Measurements from ENCODE around the gene TCERG1.

The TCERG1 gene

DNA sequence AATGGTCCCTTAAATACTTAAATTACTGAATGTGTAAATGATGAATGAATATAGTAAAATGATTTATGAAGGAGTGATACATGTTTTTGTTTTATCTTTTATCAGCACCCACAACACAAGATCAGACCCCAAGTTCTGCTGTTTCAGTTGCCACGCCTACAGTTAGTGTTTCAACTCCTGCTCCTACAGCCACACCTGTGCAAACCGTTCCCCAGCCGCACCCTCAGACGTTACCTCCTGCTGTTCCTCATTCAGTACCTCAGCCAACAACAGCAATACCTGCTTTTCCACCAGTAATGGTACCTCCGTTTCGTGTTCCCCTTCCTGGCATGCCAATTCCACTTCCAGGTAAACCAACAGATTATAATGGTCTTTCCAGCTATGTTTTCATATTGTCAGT is 16.3 kb downstream of the TCERG1 start:
- TF ChIP-seq, protein P1, sequence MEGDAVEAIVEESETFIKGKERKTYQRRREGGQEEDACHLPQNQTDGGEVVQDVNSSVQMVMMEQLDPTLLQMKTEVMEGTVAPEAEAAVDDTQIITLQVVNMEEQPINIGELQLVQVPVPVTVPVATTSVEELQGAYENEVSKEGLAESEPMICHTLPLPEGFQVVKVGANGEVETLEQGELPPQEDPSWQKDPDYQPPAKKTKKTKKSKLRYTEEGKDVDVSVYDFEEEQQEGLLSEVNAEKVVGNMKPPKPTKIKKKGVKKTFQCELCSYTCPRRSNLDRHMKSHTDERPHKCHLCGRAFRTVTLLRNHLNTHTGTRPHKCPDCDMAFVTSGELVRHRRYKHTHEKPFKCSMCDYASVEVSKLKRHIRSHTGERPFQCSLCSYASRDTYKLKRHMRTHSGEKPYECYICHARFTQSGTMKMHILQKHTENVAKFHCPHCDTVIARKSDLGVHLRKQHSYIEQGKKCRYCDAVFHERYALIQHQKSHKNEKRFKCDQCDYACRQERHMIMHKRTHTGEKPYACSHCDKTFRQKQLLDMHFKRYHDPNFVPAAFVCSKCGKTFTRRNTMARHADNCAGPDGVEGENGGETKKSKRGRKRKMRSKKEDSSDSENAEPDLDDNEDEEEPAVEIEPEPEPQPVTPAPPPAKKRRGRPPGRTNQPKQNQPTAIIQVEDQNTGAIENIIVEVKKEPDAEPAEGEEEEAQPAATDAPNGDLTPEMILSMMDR (IDR thresholded peaks at IDR 0.05; ENCODE audit: control extremely low read depth, extremely low read depth, low read depth, missing control alignments) = no peak
- POLR2A ChIA-PET = no interaction called here
- CTCF ChIA-PET = interaction anchor here (1.1 to 2.0 kb wide), 2 partner anchors 11 to 15 kb away, joined by 3 to 5 read pairs; no protein-coding TSS in a partner anchor
- DNase-seq (ENCODE audit: extremely low spot score) = no peak

DNA sequence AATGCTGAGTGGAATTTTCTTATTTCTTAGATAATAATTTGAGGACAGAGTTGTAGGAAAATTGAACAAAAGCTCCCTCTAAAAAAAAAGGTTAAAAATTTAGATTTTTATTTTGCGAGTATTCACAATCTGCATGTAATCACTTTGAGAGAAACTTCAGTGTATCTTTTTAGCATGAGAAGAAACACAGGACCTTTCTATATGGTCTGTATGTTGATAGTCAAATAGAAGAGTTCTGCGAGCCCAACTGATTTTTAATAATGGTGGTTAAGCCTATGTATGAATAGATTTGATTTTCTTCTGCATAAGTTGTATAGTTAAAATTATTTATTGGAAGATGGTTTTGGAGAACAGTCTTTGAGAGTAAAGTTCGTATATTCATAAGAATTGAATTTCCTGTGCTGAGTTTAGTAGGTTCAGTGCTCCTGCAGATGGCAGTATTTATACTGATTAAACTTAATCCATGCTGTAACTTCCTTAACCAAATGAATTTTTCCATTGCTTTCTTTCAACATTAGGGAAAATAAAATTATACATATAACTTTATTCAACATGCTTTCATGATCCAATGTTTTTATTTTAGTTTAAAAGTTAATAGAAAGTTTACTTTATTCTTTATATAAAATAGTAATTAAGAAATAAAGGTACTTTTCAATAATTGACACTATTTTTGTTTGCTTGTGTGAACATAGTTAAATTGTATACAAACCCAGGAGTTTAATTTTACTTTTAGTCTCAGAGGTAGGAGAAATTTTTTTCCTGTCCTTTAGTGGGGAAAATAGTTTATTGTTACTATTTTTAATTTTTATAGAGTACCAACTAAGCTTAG is 19.6 kb downstream of the TCERG1 start:
- ChIA-PET CTCF (interaction anchor here (0.8 to 1.1 kb wide), 4 partner anchors 8 to 27 kb away, joined by 3 to 4 read pairs (median 3); no protein-coding TSS in a partner anchor), POLR2A (no interaction called here)
- no peak for DNase-seq (ENCODE audit: extremely low spot score)
- TF ChIP-seq, protein P1 (IDR thresholded peaks at IDR 0.05; ENCODE audit: control extremely low read depth, extremely low read depth, low read depth, missing control alignments) = peak; percentile 26

DNA sequence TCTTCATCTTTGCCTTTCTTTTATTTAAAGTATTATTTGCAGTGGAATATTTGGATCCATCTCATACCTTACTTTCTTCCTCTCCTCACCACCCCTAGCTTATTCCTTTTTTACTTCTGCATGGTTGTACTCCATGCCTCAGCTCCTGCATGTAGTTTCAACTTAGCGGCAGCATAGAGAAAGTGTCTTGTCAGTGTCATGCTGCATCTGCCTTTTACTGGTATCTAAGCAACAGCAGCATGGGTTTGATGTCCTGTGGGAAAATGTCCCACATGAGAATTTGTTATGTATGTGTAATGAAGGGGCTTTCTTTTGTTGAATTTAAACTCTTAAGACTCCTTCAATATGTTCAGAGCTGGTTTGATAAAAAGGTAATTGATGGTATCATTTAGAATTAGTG is 20.6 kb downstream of the TCERG1 start:
- POLR2A ChIA-PET = no interaction called here
- CTCF ChIA-PET = interaction anchor here (0.8 to 1.1 kb wide), 5 partner anchors 9 to 26 kb away, joined by 3 to 6 read pairs (median 3); no protein-coding TSS in a partner anchor
- DNase-seq (ENCODE audit: extremely low spot score) = no peak
- TF ChIP-seq, protein P1 (IDR thresholded peaks at IDR 0.05; ENCODE audit: control extremely low read depth, extremely low read depth, low read depth, missing control alignments) = no peak

DNA sequence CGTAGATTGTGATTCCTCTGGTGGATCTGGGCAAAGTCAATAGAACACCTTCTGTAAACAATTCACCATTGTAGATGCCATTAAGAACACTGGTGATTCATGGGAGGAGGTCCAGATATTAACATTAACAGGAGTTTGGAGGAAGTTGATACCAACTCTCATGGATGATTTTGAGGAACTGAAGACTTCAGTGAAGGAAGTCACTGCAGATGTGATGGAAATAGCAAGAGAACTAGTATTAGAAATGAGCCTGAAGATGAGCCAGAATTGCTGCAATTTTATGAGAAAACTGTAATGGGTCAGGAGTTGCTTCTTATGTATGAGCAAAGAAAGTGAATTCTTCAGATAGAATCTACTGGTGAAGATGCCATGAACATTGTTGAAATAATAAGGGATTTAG is 26.9 kb downstream of the TCERG1 start:
- POLR2A ChIA-PET = interaction anchor here (0.5 kb wide), 1 partner anchor 268 kb away, joined by 3 read pairs; no protein-coding TSS in a partner anchor
- CTCF ChIA-PET = interaction anchor here (1.2 to 2.0 kb wide), 2 partner anchors 16 to 17 kb away, joined by 3 to 10 read pairs; no protein-coding TSS in a partner anchor
- DNase-seq (ENCODE audit: extremely low spot score) = no peak
- TF ChIP-seq, protein P1 (IDR thresholded peaks at IDR 0.05; ENCODE audit: control extremely low read depth, extremely low read depth, low read depth, missing control alignments) = no peak

DNA sequence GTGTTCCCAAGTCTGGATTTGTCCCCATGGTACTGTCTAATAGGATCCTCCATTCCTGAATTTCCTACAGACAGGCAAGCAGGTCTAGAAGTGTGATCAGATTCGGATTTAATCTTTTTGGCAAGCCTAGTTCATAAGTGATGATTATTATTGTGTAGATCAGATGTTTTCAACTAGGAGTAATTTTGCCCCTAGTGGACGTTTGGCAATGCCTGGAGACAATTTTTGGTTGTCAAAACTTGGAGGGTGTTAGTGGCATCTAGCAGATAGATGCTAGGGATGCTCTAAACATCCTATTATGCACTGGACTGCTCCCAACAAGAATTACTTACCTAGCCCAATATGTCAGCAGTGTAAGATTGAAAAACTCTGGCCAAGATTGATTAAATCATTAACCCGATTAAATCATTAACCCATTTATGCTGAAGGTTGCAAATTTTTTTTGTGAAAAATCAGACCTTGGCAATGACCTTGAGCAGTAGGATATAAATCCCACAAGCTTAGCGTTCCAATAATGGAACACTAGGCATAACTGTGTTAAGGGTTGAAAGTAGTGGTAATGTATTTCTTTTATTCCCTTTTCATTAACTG is 28.2 kb downstream of the TCERG1 start:
- POLR2A ChIA-PET = no interaction called here
- no peak for DNase-seq (ENCODE audit: extremely low spot score)
- CTCF ChIA-PET = interaction anchor here (1.2 kb wide), 1 partner anchor 16 kb away, joined by 3 read pairs; no protein-coding TSS in a partner anchor
- TF ChIP-seq, protein P1 (IDR thresholded peaks at IDR 0.05; ENCODE audit: control extremely low read depth, extremely low read depth, low read depth, missing control alignments) = no peak

DNA sequence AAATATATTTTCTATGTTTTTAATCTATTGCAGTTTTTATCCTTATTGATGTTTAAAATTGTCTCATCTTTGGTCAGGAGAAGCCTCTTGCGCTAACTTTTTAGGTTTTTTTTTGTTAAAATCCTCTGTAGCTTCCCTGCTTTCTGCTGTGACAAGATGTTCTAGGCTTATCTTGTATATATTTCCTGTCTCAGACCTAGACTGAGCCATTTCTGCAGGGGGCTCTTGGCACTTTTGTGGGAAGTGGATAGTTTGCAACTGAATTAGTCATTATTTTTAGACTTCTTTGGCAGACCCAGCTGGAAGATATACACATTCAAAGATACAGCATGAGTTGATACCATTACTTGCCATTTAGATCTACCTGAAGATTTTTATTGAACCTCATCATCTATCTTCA is 28.8 kb downstream of the TCERG1 start:
- DNase-seq (ENCODE audit: extremely low spot score) = no peak
- ChIA-PET POLR2A (no interaction called here), CTCF (no interaction called here)
- TF ChIP-seq, protein P1 (IDR thresholded peaks at IDR 0.05; ENCODE audit: control extremely low read depth, extremely low read depth, low read depth, missing control alignments) = no peak
